HEK293 (cell line): ENCODE measurements around the gene WASF3.

Experiments used
- CTCF ChIA-PET: fragments of 350-600 bp; formaldehyde crosslinking; extraction: SDS; loops from one replicate; lab custom pipeline; 2021; ENCODE audit warnings: antibody characterized with exemption; lab: Yijun Ruan, JAX
- POLR2A ChIA-PET: fragments of 300-600 bp; formaldehyde crosslinking; extraction: SDS; loops from one replicate; lab custom pipeline; 2020; ENCODE audit warnings: antibody characterized with exemption, inconsistent platforms; lab: Yijun Ruan, JAX
- H3K27ac ChIP-seq: fragments of 200-500 bp; sonication (Bioruptor generic); 2 replicates; pipeline ENCODE4 v1.5.1; 2014; ENCODE audit warnings: low read depth, low read length, control low read depth, inconsistent platforms; ENCODE audit errors: extremely low read depth
- H3K36me3 ChIP-seq, 2 experiments: fragments of 200-500 bp in 1 of 2; sonication (Bioruptor generic) in 1 of 2; 1 replicate in 1 of 2; 2 replicates in 1 of 2; pipeline ENCODE4 v1.5.1; 2014 to 2017; ENCODE audit warnings: inconsistent platforms in 2 of 2, low read length in 2 of 2; ENCODE audit not compliant: control insufficient read depth in 2 of 2, insufficient read depth in 1 of 2
- H3K4me1 ChIP-seq: fragments of 200-500 bp; sonication (Bioruptor generic); 2 replicates; pipeline ENCODE4 v1.5.1; 2014; ENCODE audit warnings: mild to moderate bottlenecking, low read length, inconsistent platforms; ENCODE audit not compliant: control insufficient read depth, insufficient read depth
- H3K4me3 ChIP-seq: 2 replicates; pipeline ENCODE4 v1.5.1; 2011; ENCODE audit warnings: low read depth, mild to moderate bottlenecking, control low read depth, low read length, moderate library complexity
- H3K9me3 ChIP-seq: fragments of 200-500 bp; sonication (Bioruptor generic); 2 replicates; pipeline ENCODE4 v1.5.1; 2014; ENCODE audit warnings: low read depth, low read length, inconsistent platforms; ENCODE audit not compliant: control insufficient read depth, insufficient read depth
- HOXA7 ChIP-seq: sonication (generic); formaldehyde crosslinking; IDR thresholded peaks from 2 replicates; pipeline ENCODE4 v1.8.1; 2022; ENCODE audit warnings: missing genetic modification reagents, borderline replicate concordance
- IKZF3 ChIP-seq: fragments of 450-650 bp; IDR thresholded peaks from 2 replicates; pipeline ENCODE4 v1.5.0; 2018; ENCODE audit warnings: missing biosample characterization, mild to moderate bottlenecking, missing genetic modification characterization, moderate library complexity
- KLF1 ChIP-seq: fragments of 450-650 bp; formaldehyde crosslinking; IDR thresholded peaks from 2 replicates; pipeline ENCODE4 v1.5.1; 2016; ENCODE audit warnings: missing biosample characterization, missing genetic modification characterization
- KLF7 ChIP-seq: fragments of 450-650 bp; formaldehyde crosslinking; IDR thresholded peaks from 2 replicates; pipeline ENCODE4 v1.5.1; 2016; ENCODE audit warnings: missing biosample characterization, missing genetic modification characterization, borderline replicate concordance
- OSR2 ChIP-seq: fragments of 450-650 bp; formaldehyde crosslinking; IDR thresholded peaks from 2 replicates; pipeline ENCODE4 v1.5.1; 2016; ENCODE audit warnings: missing biosample characterization, missing genetic modification characterization
- PBX3 ChIP-seq: sonication (generic); formaldehyde crosslinking; IDR thresholded peaks from 2 replicates; pipeline ENCODE4 v1.8.1; 2022; ENCODE audit warnings: mild to moderate bottlenecking, moderate library complexity, missing genetic modification reagents
- REST ChIP-seq: fragments of 450-650 bp; formaldehyde crosslinking; IDR thresholded peaks from 2 replicates; pipeline ENCODE4 v1.5.1; 2016; ENCODE audit warnings: missing biosample characterization, missing genetic modification characterization
- ZEB2 ChIP-seq: fragments of 450-650 bp; formaldehyde crosslinking; IDR thresholded peaks from 2 replicates; pipeline ENCODE4 v1.5.1; 2016; ENCODE audit warnings: missing biosample characterization, missing genetic modification characterization
- ZNF140 ChIP-seq: fragments of 450-650 bp; formaldehyde crosslinking; IDR thresholded peaks from 2 replicates; pipeline ENCODE4 v1.5.1; 2016; ENCODE audit warnings: missing biosample characterization, missing genetic modification characterization
- ZNF18 ChIP-seq: fragments of 450-650 bp; formaldehyde crosslinking; IDR thresholded peaks from 2 replicates; pipeline ENCODE4 v1.5.1; 2016; ENCODE audit warnings: missing biosample characterization, missing genetic modification characterization
- ZNF19 ChIP-seq: fragments of 450-650 bp; formaldehyde crosslinking; IDR thresholded peaks from 2 replicates; pipeline ENCODE4; 2016; ENCODE audit warnings: missing biosample characterization, missing genetic modification characterization, low read depth
- ZNF221 ChIP-seq: fragments of 450-650 bp; formaldehyde crosslinking; IDR thresholded peaks from 2 replicates; pipeline ENCODE4 v1.5.1; 2017; ENCODE audit warnings: missing biosample characterization, missing genetic modification characterization, borderline replicate concordance
- ZNF24 ChIP-seq: fragments of 450-650 bp; formaldehyde crosslinking; IDR thresholded peaks from 2 replicates; pipeline ENCODE4 v1.5.1; 2016; ENCODE audit warnings: missing biosample characterization, missing genetic modification characterization
- ZNF280C ChIP-seq: fragments of 450-650 bp; formaldehyde crosslinking; IDR thresholded peaks from 2 replicates; pipeline ENCODE4 v1.5.1; 2016; ENCODE audit warnings: missing biosample characterization, missing genetic modification characterization
- ZNF311 ChIP-seq: fragments of 450-650 bp; formaldehyde crosslinking; IDR thresholded peaks from 2 replicates; pipeline ENCODE4 v1.5.1; 2017; ENCODE audit warnings: missing biosample characterization, missing genetic modification characterization, borderline replicate concordance
- ZNF341 ChIP-seq: fragments of 450-650 bp; formaldehyde crosslinking; IDR thresholded peaks from 2 replicates; pipeline ENCODE4; 2016; ENCODE audit warnings: low read depth, missing biosample characterization, missing genetic modification characterization
- ZNF501 ChIP-seq: fragments of 450-650 bp; formaldehyde crosslinking; IDR thresholded peaks from 2 replicates; pipeline ENCODE4 v1.5.1; 2016; ENCODE audit warnings: missing biosample characterization, missing genetic modification characterization
- ZNF777 ChIP-seq: fragments of 450-650 bp; formaldehyde crosslinking; IDR thresholded peaks from 2 replicates; pipeline ENCODE4 v1.5.1; 2017; ENCODE audit warnings: missing biosample characterization, missing genetic modification characterization, borderline replicate concordance
- ZNF791 ChIP-seq: fragments of 450-650 bp; formaldehyde crosslinking; IDR thresholded peaks from 2 replicates; pipeline ENCODE4 v1.5.1; 2016; ENCODE audit warnings: missing biosample characterization, missing genetic modification characterization

WASF3 gene

GRCh38 chr13:26628706-26629105, 71.2 kb downstream of the WASF3 start:
- Histone ChIP-seq H3K36me3 (peaks cover 0 to 4% of the 10 kb centered on the region in 2 experiments; a peak in 1 of 3 replicates), H3K4me1 (no peaks in the 10 kb centered on the region), H3K27ac (no peak overlapping the region), H3K9me3 (no peaks in the 10 kb centered on the region), H3K4me3 (no peak overlapping the region)
- ChIA-PET POLR2A (no interaction called here), CTCF (interaction anchor here (0.9 to 2.6 kb wide), 4 partner anchors 29 to 132 kb away, joined by 3 to 11 read pairs (median 4); no protein-coding TSS in a partner anchor)
- TF ChIP-seq IKZF3 (tag by site-specific recombination), result no peak
- no peak for TF ChIP-seq REST (tag by site-specific recombination)
- TF ChIP-seq ZNF280C (tag by site-specific recombination), result no peak
- TF ChIP-seq PBX3, result no peak
- TF ChIP-seq ZNF18 (tag by site-specific recombination), result no peak
- no peak for TF ChIP-seq ZEB2 (tag by site-specific recombination)
- no peak for TF ChIP-seq ZNF501 (tag by site-specific recombination)
- TF ChIP-seq ZNF311 (tag by site-specific recombination), result no peak
- TF ChIP-seq ZNF140 (tag by site-specific recombination), result no peak
- TF ChIP-seq ZNF221 (tag by site-specific recombination), result no peak
- TF ChIP-seq KLF7 (tag by site-specific recombination), result no peak
- no peak for TF ChIP-seq HOXA7 (CRISPR knock-in tag)
- no peak for TF ChIP-seq ZNF19
- TF ChIP-seq ZNF341 (tag by site-specific recombination), result no peak
- TF ChIP-seq KLF1 (tag by site-specific recombination), result no peak
- TF ChIP-seq OSR2 (tag by site-specific recombination), result no peak
- no peak for TF ChIP-seq ZNF777 (tag by site-specific recombination)
- TF ChIP-seq ZNF791 (tag by site-specific recombination), result no peak
- TF ChIP-seq ZNF24 (tag by site-specific recombination), result no peak
